ENCODE data around the gene SYT14.

DNA sequence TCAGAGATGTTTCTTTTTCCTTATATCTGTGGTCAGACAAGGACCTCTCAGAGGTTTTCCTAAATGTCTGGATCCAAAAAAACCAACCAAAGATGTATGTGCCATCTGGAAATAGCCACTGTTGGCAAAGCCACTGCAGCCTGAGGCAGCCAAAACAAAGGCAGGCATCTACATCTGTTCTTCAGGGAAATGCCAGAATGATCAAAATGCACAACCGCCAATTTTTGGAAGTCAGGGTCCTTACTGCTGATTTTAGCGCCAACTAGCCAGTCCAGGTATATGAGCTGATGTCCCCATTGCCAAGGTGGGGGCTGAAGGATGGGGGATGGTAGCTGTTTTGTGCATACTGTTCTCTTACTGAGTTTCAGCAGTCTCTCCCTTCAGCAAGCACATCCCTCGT, 45.9 kb downstream of the SYT14 start:
- TF ChIP-seq, protein P1, sequence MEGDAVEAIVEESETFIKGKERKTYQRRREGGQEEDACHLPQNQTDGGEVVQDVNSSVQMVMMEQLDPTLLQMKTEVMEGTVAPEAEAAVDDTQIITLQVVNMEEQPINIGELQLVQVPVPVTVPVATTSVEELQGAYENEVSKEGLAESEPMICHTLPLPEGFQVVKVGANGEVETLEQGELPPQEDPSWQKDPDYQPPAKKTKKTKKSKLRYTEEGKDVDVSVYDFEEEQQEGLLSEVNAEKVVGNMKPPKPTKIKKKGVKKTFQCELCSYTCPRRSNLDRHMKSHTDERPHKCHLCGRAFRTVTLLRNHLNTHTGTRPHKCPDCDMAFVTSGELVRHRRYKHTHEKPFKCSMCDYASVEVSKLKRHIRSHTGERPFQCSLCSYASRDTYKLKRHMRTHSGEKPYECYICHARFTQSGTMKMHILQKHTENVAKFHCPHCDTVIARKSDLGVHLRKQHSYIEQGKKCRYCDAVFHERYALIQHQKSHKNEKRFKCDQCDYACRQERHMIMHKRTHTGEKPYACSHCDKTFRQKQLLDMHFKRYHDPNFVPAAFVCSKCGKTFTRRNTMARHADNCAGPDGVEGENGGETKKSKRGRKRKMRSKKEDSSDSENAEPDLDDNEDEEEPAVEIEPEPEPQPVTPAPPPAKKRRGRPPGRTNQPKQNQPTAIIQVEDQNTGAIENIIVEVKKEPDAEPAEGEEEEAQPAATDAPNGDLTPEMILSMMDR (IDR thresholded peaks at IDR 0.05): no peak
- TF ChIP-seq ZFX (IDR thresholded peaks at IDR 0.05; ENCODE audit: borderline replicate concordance): no peak
